ENCODE measurements around the gene NUTM1.

- TF ChIP-seq CTCF (IDR thresholded peaks at IDR 0.05; ENCODE audit: low read depth, low read length) = no peak
- no peak for TF ChIP-seq EZH2phosphoT487 (IDR thresholded peaks at IDR 0.05; ENCODE audit: low read depth)
Observed at GRCh38 chr15:34347951-34348638, 5.0 kb downstream of the NUTM1 start.

Data from OCI-LY3 (cell line).